SK-N-SH (cell line): ENCODE measurements around the gene CNTN4.

Experiments
- CHD2 ChIP-seq: fragments of 150-350 bp; IDR thresholded peaks from 2 replicates; pipeline ENCODE4 v1.6.1; 2018; ENCODE audit warnings: low read length; ENCODE audit not compliant: partially characterized antibody
- CTCF ChIP-seq: fragments of 200-600 bp; sonication (generic); IDR thresholded peaks from 2 replicates; pipeline ENCODE4 v1.6.1; 2017; ENCODE audit warnings: antibody characterized with exemption, mild to moderate bottlenecking, moderate library complexity
- MXI1 ChIP-seq: IDR thresholded peaks from 2 replicates; pipeline ENCODE4 v1.6.1; 2012; ENCODE audit warnings: mild to moderate bottlenecking, low read depth, low read length, improper control_type of control experiment
- POLR2AphosphoS5 ChIP-seq: IDR thresholded peaks from 2 replicates; pipeline ENCODE4 v1.6.1; 2012; ENCODE audit warnings: low read depth, low read length
- RCOR1 ChIP-seq: fragments of 150-350 bp; IDR thresholded peaks from 2 replicates; pipeline ENCODE4 v1.6.1; 2017; ENCODE audit warnings: antibody characterized with exemption, low read length
- REST ChIP-seq: IDR thresholded peaks from 2 replicates; pipeline ENCODE4 v1.6.1; 2012; ENCODE audit warnings: mild to moderate bottlenecking, low read depth, low read length, moderate library complexity
- TEAD4 ChIP-seq: IDR thresholded peaks from 2 replicates; pipeline ENCODE4 v1.4.0; 2012; ENCODE audit warnings: mild to moderate bottlenecking, borderline replicate concordance; ENCODE audit not compliant: insufficient read depth
- USF1 ChIP-seq: IDR thresholded peaks from 2 replicates; pipeline ENCODE4 v1.4.0; 2012; ENCODE audit warnings: low read depth, borderline replicate concordance
- USF2 ChIP-seq: fragments of 150-350 bp; IDR thresholded peaks from 2 replicates; pipeline ENCODE4 v1.6.1; 2017; ENCODE audit warnings: antibody characterized with exemption, low read length, low read depth, borderline replicate concordance
- YY1 ChIP-seq: IDR thresholded peaks from 2 replicates; pipeline ENCODE4 v1.4.0; 2012; ENCODE audit warnings: low read depth, mild to moderate bottlenecking

- TF ChIP-seq CTCF (no peak), RCOR1 (no peak), POLR2AphosphoS5 (no peak), MXI1 (no peak), REST (no peak), USF2 (no peak), USF1 (no peak), TEAD4 (no peak), CHD2 (no peak), YY1 (no peak)
Measured at GRCh38 chr3:2978977-2979732, 880.5 kb downstream of the CNTN4 start.
